Neural progenitor cell (in vitro differentiated cells): ENCODE measurements around the gene PTPRT.

ENCODE experiments used
- EZH2 ChIP-seq: fragments of 200-600 bp; sonication (generic); IDR thresholded peaks from 2 replicates; pipeline ENCODE4 v1.6.1; 2017; ENCODE audit warnings: antibody characterized with exemption, mild to moderate bottlenecking, moderate library complexity
- EZH2phosphoT487 ChIP-seq: fragments of 200-600 bp; sonication (generic); IDR thresholded peaks from 2 replicates; pipeline ENCODE4 v1.6.1; 2017; ENCODE audit warnings: antibody characterized with exemption
- TF ChIP-seq, protein P1 (sequence below): fragments of 200-600 bp; sonication (generic); IDR thresholded peaks from 2 replicates; pipeline ENCODE4 v1.5.1; 2017; ENCODE audit warnings: antibody characterized with exemption, mild to moderate bottlenecking

DNA sequence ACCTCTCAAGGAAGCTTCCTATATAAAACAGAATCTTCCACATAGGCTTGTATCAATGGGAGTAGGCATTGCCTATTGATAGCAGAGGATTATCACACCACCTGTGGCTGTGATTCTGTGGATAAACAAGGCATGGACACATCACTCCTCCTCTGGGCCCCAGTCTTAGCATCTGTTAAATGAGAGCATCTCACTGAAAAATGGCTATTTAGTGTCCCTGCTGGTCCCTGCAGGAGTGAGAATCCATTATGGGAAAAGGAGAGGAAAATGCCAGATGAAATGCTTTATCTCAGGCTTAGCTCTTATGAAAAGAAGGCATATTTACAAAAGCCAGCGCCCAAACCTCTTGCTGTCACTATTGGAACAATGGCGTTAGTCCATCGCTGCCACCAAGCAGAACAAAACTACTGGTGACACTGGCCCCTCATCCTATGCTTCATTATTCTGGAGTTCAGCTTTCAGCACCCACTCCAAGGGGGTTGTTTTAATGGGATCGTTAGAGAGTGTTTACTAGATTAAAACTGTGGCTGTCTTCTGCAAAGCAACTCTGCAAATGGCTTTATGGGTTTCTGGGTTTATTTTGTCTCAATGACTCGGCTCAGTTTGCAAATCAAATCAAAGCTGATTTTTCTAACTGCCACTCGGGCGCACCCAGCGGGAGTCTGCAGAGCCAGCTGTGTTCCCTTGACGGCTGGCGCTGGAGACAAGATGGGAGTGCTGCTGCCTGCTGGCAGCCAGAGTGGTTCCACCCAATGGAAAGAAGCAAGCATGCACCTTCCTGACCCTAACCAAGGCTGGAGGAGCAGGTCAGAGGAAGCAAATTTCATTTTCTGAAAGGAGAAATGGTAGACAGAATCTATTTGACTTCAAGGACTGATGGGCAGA is 912.7 kb downstream of the PTPRT start:
- TF ChIP-seq EZH2 (no peak), EZH2phosphoT487 (peak; percentile 63)
- TF ChIP-seq, protein P1, sequence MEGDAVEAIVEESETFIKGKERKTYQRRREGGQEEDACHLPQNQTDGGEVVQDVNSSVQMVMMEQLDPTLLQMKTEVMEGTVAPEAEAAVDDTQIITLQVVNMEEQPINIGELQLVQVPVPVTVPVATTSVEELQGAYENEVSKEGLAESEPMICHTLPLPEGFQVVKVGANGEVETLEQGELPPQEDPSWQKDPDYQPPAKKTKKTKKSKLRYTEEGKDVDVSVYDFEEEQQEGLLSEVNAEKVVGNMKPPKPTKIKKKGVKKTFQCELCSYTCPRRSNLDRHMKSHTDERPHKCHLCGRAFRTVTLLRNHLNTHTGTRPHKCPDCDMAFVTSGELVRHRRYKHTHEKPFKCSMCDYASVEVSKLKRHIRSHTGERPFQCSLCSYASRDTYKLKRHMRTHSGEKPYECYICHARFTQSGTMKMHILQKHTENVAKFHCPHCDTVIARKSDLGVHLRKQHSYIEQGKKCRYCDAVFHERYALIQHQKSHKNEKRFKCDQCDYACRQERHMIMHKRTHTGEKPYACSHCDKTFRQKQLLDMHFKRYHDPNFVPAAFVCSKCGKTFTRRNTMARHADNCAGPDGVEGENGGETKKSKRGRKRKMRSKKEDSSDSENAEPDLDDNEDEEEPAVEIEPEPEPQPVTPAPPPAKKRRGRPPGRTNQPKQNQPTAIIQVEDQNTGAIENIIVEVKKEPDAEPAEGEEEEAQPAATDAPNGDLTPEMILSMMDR = no peak
